Measurements from ENCODE around the gene TLK1.

TLK1 gene

GRCh38 chr2:170975127-170975942 is 185.4 kb downstream of the TLK1 start:
- no peak for DNase-seq (ENCODE audit: low read depth in 1 of 2, low spot score in 1 of 2)
- H3K27me3 ChIP-seq (ENCODE audit: insufficient read depth, poor library complexity, severe bottlenecking): no peaks in the 10 kb centered on the region
- TF ChIP-seq REST (IDR thresholded peaks at IDR 0.05; ENCODE audit: insufficient replicate concordance, low read depth) (no peak), GABPA (IDR thresholded peaks at IDR 0.05; ENCODE audit: low read depth) (no peak), POLR2AphosphoS5 (IDR thresholded peaks at IDR 0.05; ENCODE audit: low read depth) (no peak), SPI1 (IDR thresholded peaks at IDR 0.05; ENCODE audit: borderline replicate concordance, low read depth) (no peak), CTCF (IDR thresholded peaks at IDR 0.05; ENCODE audit: insufficient read depth, low read length) (no peak)
- no peak overlapping the region for H3K27ac ChIP-seq (replicated peaks)
- no peak overlapping the region for H3K4me3 ChIP-seq (replicated peaks; ENCODE audit: insufficient read depth, low read length)

DNA sequence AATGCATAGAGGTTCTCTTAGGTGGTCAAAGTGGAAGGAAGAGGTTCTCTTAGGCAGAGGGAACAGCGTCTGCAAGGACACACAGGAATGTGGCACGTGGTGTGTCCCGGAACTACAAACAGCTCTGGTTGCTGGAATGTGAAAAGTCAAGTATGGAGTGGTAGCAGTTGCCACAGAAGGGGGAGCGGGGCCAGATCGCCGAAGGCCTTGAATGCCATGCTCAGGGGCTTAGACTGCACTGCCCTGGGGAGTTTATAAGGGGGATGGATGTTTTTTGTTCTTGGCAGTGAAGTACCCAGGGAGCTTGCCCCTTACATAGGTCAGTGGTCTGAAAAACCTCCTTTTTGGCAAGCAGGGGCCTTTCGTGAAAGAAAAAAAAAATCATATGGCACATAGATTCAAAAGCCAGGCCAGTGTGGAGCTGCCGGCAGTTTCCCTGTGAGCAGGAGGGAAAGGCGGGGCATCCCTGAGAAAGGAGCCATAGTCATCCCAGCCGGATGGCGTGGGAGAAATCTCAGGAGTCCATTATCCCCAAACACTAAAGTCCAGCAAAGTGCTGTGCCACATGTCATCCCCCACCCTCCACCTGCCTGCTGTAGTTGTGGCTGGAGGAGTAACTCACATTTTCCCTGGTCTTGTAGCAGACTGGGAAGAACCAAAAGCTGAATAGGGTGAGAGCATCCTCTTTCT is 186.2 kb downstream of the TLK1 start:
- TF ChIP-seq CTCF (IDR thresholded peaks at IDR 0.05; ENCODE audit: insufficient read depth, low read length) (no peak), SPI1 (IDR thresholded peaks at IDR 0.05; ENCODE audit: borderline replicate concordance, low read depth) (no peak), POLR2AphosphoS5 (IDR thresholded peaks at IDR 0.05; ENCODE audit: low read depth) (no peak), GABPA (IDR thresholded peaks at IDR 0.05; ENCODE audit: low read depth) (no peak), REST (IDR thresholded peaks at IDR 0.05; ENCODE audit: insufficient replicate concordance, low read depth) (no peak)
- DNase-seq (ENCODE audit: low read depth in 1 of 2, low spot score in 1 of 2): no peak
- Histone ChIP-seq H3K4me3 (replicated peaks; ENCODE audit: insufficient read depth, low read length) (no peak overlapping the region), H3K27ac (replicated peaks) (no peak overlapping the region), H3K27me3 (ENCODE audit: insufficient read depth, poor library complexity, severe bottlenecking) (no peaks in the 10 kb centered on the region)

- peak overlapping the region; percentile 50 for H3K27ac ChIP-seq (replicated peaks)
These were observed 187.0 kb downstream of the TLK1 start for GRCh38 chr2:170973492-170974303.

More at GRCh38 chr2:170973492-170974303, 187.0 kb downstream of the TLK1 start:
- H3K4me3 ChIP-seq (replicated peaks; ENCODE audit: insufficient read depth, low read length): peak overlapping the region; percentile 54
- peak; percentile 60 to 75 for DNase-seq (ENCODE audit: low read depth in 1 of 2, low spot score in 1 of 2)
- TF ChIP-seq GABPA (IDR thresholded peaks at IDR 0.05; ENCODE audit: low read depth) (no peak), CTCF (IDR thresholded peaks at IDR 0.05; ENCODE audit: insufficient read depth, low read length) (peak; percentile 66), POLR2AphosphoS5 (IDR thresholded peaks at IDR 0.05; ENCODE audit: low read depth) (peak; percentile 45)
- no peaks in the 10 kb centered on the region for H3K27me3 ChIP-seq (ENCODE audit: insufficient read depth, poor library complexity, severe bottlenecking)

Measured in HL-60 (cell line).